SK-N-SH (cell line): ENCODE results near the gene CTXND1. TPM values are rescaled to one million over a fixed set of nuclear protein-coding genes. Genes with fewer than 3 reads are reported as not detected.

Source experiments
- CTCF ChIA-PET: fragments of 300-600, 350-600 bp; formaldehyde crosslinking; extraction: SDS; loops from one replicate; lab custom pipeline; 2021; lab: Yijun Ruan, JAX
- POLR2A ChIA-PET: fragments of 350-600 bp; sonication (Branson Sonifier 250); formaldehyde crosslinking; extraction: SDS; loops from one replicate; lab custom pipeline; 2020; ENCODE audit warnings: antibody characterized with exemption, inconsistent platforms; lab: Yijun Ruan, JAX
- DNase-seq: peaks from one replicate; pipeline ENCODE4 v3.0.0; 2012
- H2AFZ ChIP-seq: fragments of 200-600 bp; sonication (generic); 2 replicates; pipeline ENCODE4 v1.8.1; 2016; ENCODE audit warnings: antibody characterized with exemption, mild to moderate bottlenecking, low read depth
- H3F3A ChIP-seq: fragments of 200-600 bp; sonication (generic); replicated peaks from 2 replicates; pipeline ENCODE3; 2016; ENCODE audit warnings: antibody characterized with exemption, mild to moderate bottlenecking; ENCODE audit not compliant: insufficient read depth
- H3K27ac ChIP-seq, 2 experiments: fragments of 200-500 bp in 1 of 2; fragments of 200-600 bp in 1 of 2; sonication (Bioruptor generic) in 1 of 2; sonication (generic), shearing (Covaris generic) in 1 of 2; 2 replicates each; pipeline versions ENCODE4 v1.5.1 to v1.6.1; 2014 to 2016; ENCODE audit warnings: low read depth in 2 of 2, inconsistent platforms in 1 of 2, low read length in 1 of 2, mild to moderate bottlenecking in 1 of 2, mixed read lengths in 1 of 2
- H3K27me3 ChIP-seq: fragments of 200-600 bp; sonication (generic), shearing (Covaris generic); 2 replicates; pipeline ENCODE4 v1.6.1; 2016; ENCODE audit warnings: mixed run types; ENCODE audit not compliant: insufficient read depth
- H3K36me3 ChIP-seq, 2 experiments: fragments of 200-500 bp in 1 of 2; fragments of 200-600 bp in 1 of 2; sonication (Bioruptor generic) in 1 of 2; sonication (generic) in 1 of 2; replicated peaks in 1 of 2; 2 replicates each; pipeline versions ENCODE3 to v1.5.1; 2014 to 2016; ENCODE audit warnings: low read length in 1 of 2, mild to moderate bottlenecking in 1 of 2; ENCODE audit not compliant: insufficient read depth in 2 of 2, control insufficient read depth in 1 of 2
- H3K4me1 ChIP-seq, 2 experiments: fragments of 200-500 bp in 1 of 2; fragments of 200-600 bp in 1 of 2; sonication (Bioruptor generic) in 1 of 2; sonication (generic), shearing (Covaris generic) in 1 of 2; 2 replicates each; pipeline versions ENCODE4 v1.5.1 to v1.6.1; 2014 to 2016; ENCODE audit warnings: low read depth in 1 of 2, low read length in 1 of 2, mixed run types in 1 of 2; ENCODE audit not compliant: insufficient read depth in 2 of 2, control insufficient read depth in 1 of 2
- H3K4me2 ChIP-seq: fragments of 200-600 bp; sonication (generic), shearing (Covaris generic); 2 replicates; pipeline ENCODE4 v1.6.1; 2017; ENCODE audit warnings: mixed run types
- H3K4me3 ChIP-seq, 2 experiments: fragments of 200-500 bp in 1 of 2; fragments of 200-600 bp in 1 of 2; sonication (Bioruptor generic) in 1 of 2; sonication (generic), shearing (Covaris generic) in 1 of 2; 2 replicates each; pipeline versions ENCODE4 v1.5.1 to v1.8.1; 2014 to 2016; ENCODE audit warnings: low read depth in 2 of 2, inconsistent platforms in 1 of 2, low read length in 1 of 2, mild to moderate bottlenecking in 1 of 2, mixed read lengths in 1 of 2, moderate library complexity in 1 of 2
- H3K79me2 ChIP-seq: fragments of 200-600 bp; sonication (generic); 2 replicates; pipeline ENCODE4 v1.8.1; 2017; ENCODE audit warnings: mild to moderate bottlenecking; ENCODE audit not compliant: insufficient read depth
- H3K9ac ChIP-seq: fragments of 200-600 bp; sonication (generic); 2 replicates; pipeline ENCODE4 v1.6.1; 2017; ENCODE audit warnings: mixed run types
- H3K9me2 ChIP-seq: fragments of 200-600 bp; sonication (generic); 2 replicates; pipeline ENCODE4 v1.6.1; 2017; ENCODE audit warnings: mixed run types
- H3K9me3 ChIP-seq: fragments of 200-600 bp; sonication (generic); 2 replicates; pipeline ENCODE4 v1.6.1; 2017; ENCODE audit warnings: mixed run types, mild to moderate bottlenecking, moderate library complexity
- H4K20me1 ChIP-seq: fragments of 200-600 bp; sonication (generic); 2 replicates; pipeline ENCODE4 v1.6.1; 2017; ENCODE audit warnings: mild to moderate bottlenecking, mixed run types; ENCODE audit not compliant: insufficient read depth
- CHD2 ChIP-seq: fragments of 150-350 bp; IDR thresholded peaks from 2 replicates; pipeline ENCODE4 v1.6.1; 2018; ENCODE audit warnings: low read length; ENCODE audit not compliant: partially characterized antibody
- FOSL2 ChIP-seq: IDR thresholded peaks from 2 replicates; pipeline ENCODE4 v1.4.0; 2012; ENCODE audit warnings: low read depth, mild to moderate bottlenecking, moderate library complexity, borderline replicate concordance
- GABPA ChIP-seq: IDR thresholded peaks from 2 replicates; pipeline ENCODE4 v1.4.0; 2012; ENCODE audit warnings: low read depth, mild to moderate bottlenecking
- GATA2 ChIP-seq: sonication (generic); formaldehyde crosslinking; IDR thresholded peaks from 2 replicates; pipeline ENCODE4 v1.5.0; 2020; ENCODE audit warnings: mild to moderate bottlenecking, missing genetic modification reagents
- MEF2A ChIP-seq: IDR thresholded peaks from 2 replicates; pipeline ENCODE4 v1.4.0; 2012; ENCODE audit warnings: low read depth, borderline replicate concordance
- NFIC ChIP-seq: IDR thresholded peaks from 2 replicates; pipeline ENCODE4 v1.4.0; 2012; ENCODE audit warnings: borderline replicate concordance
- POLR2AphosphoS5 ChIP-seq: IDR thresholded peaks from 2 replicates; pipeline ENCODE4 v1.6.1; 2012; ENCODE audit warnings: low read depth, low read length
- RAD21 ChIP-seq: IDR thresholded peaks from 2 replicates; pipeline ENCODE4 v1.6.1; 2012; ENCODE audit warnings: mild to moderate bottlenecking, low read length
- RCOR1 ChIP-seq: fragments of 150-350 bp; IDR thresholded peaks from 2 replicates; pipeline ENCODE4 v1.6.1; 2017; ENCODE audit warnings: antibody characterized with exemption, low read length
- RFX5 ChIP-seq: IDR thresholded peaks from 2 replicates; pipeline ENCODE4 v1.6.1; 2012; ENCODE audit warnings: mild to moderate bottlenecking, improper control_type of control experiment, low read length
- SMC3 ChIP-seq: IDR thresholded peaks from 2 replicates; pipeline ENCODE4 v1.6.1; 2012; ENCODE audit warnings: low read depth, low read length, improper control_type of control experiment
- TEAD4 ChIP-seq: IDR thresholded peaks from 2 replicates; pipeline ENCODE4 v1.4.0; 2012; ENCODE audit warnings: mild to moderate bottlenecking, borderline replicate concordance; ENCODE audit not compliant: insufficient read depth
- WGBS: methylation state at CpG from one replicate; pipeline ENCODE4 v1.1.6; 2017; ENCODE audit warnings: low lambda C conversion rate; 5-methylcytosine and 5-hydroxymethylcytosine counted together
- polyA plus RNA-seq, 3 experiments: library from polyadenylated mRNA; depleted of rRNA; stranded (reverse); fragments of >200 nt; gene quantifications; 2 replicates each; pipeline ENCODE4 v1.2.3, GENCODE V29; 2012
- TF ChIP-seq, protein P1 (sequence below): IDR thresholded peaks from 2 replicates; pipeline ENCODE4 v1.4.0; 2012; ENCODE audit warnings: low read depth
- TF ChIP-seq, protein P2 (sequence below): fragments of 200-600 bp; sonication (generic); IDR thresholded peaks from 2 replicates; pipeline ENCODE4 v1.6.1; 2017; ENCODE audit warnings: antibody characterized with exemption, mild to moderate bottlenecking, moderate library complexity
- TF ChIP-seq, protein P3 (sequence below): IDR thresholded peaks from 2 replicates; pipeline ENCODE4; 2012
- TF ChIP-seq, protein P4 (sequence below): IDR thresholded peaks from 2 replicates; pipeline ENCODE4 v1.4.0; 2012; ENCODE audit warnings: low read depth, borderline replicate concordance
- TF ChIP-seq, protein P5 (sequence below): fragments of 150-350 bp; IDR thresholded peaks from 2 replicates; pipeline ENCODE4 v1.6.1; 2017; ENCODE audit warnings: antibody characterized with exemption, low read length, low read depth, borderline replicate concordance

CTXND1 gene
- polyA plus RNA-seq, 1 of the 3 experiments (the other 2 are of a cell fraction), result not detected

DNA sequence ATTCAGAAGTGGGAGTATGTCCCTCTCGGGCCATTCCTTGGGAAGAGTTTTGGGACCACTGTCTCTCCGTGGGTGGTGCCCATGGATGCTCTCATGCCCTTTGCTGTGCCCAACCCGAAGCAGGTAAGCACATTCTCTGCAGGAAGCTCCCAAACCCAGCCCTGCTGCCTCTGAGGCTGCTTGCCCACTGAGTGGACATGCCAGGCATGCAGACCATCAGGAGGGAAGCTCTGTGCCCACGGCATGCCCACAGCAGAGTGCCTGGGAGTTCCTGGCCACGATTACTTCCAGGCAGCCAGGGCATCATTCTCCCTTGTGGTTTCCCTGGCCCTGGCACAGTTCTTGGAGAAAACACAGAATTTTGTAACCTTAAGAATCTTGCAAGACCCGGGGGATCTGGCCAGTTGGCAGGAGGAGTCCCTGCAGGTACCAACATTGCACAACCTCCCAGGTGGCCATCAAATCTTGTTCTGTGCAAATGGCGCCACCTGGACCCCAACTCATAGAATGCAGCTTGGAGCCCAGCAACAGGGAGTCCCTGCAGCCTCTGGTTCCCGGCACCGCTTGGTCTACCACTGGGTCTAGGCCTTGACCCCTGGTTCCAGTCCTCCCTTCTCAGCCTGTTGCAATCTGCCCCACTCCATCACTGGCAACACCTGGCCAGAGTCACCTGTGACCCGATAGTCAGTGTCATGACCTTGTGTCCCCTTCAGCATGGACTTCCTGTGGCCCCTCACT lies 78.8 kb downstream of the CTXND1 start:
- Histone ChIP-seq H3K4me1 (peaks cover 0 to 14% of the 10 kb centered on the region in 2 experiments; a peak in 2 of 4 replicates), H3K27me3 (no peaks in the 10 kb centered on the region), H4K20me1 (no peaks in the 10 kb centered on the region), H3K9ac (no peak overlapping the region), H2AFZ (no peak overlapping the region), H3F3A (peaks cover 17% of the 10 kb centered on the region), H3K4me2 (0 out of 2 replicates have a peak overlapping the region, but pooled peaks have one; percentile 47), H3K27ac (peak overlapping the region in 1 of 2 experiments; percentile 74; a peak in 1 of 4 replicates), H3K9me3 (no peaks in the 10 kb centered on the region), H3K9me2 (no peaks in the 10 kb centered on the region), H3K4me3 (no peak overlapping the region), H3K79me2 (no peaks in the 10 kb centered on the region), H3K36me3 (peaks cover 0 to 16% of the 10 kb centered on the region in 2 experiments)
- ChIA-PET POLR2A (no interaction called here), CTCF (interaction anchor here (0.6 to 2.7 kb wide), 31 partner anchors 8 to 832 kb away, joined by 3 to 18 read pairs (median 3); partner anchors contain the start of genes FAH and ZFAND6)
- WGBS, result 78% methylated on average over 6 of the region's 10 CpGs
- peak; percentile 79 for DNase-seq
- TF ChIP-seq, protein P1, sequence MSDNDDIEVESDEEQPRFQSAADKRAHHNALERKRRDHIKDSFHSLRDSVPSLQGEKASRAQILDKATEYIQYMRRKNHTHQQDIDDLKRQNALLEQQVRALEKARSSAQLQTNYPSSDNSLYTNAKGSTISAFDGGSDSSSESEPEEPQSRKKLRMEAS, result no peak
- TF ChIP-seq SMC3 (peak; percentile 79), POLR2AphosphoS5 (no peak), MEF2A (no peak), TEAD4 (no peak), GATA2 (CRISPR knock-in tag) (no peak), CHD2 (no peak), GABPA (no peak), RAD21 (peak; percentile 87)
- TF ChIP-seq, protein P2, sequence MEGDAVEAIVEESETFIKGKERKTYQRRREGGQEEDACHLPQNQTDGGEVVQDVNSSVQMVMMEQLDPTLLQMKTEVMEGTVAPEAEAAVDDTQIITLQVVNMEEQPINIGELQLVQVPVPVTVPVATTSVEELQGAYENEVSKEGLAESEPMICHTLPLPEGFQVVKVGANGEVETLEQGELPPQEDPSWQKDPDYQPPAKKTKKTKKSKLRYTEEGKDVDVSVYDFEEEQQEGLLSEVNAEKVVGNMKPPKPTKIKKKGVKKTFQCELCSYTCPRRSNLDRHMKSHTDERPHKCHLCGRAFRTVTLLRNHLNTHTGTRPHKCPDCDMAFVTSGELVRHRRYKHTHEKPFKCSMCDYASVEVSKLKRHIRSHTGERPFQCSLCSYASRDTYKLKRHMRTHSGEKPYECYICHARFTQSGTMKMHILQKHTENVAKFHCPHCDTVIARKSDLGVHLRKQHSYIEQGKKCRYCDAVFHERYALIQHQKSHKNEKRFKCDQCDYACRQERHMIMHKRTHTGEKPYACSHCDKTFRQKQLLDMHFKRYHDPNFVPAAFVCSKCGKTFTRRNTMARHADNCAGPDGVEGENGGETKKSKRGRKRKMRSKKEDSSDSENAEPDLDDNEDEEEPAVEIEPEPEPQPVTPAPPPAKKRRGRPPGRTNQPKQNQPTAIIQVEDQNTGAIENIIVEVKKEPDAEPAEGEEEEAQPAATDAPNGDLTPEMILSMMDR, result peak; percentile 74

DNA sequence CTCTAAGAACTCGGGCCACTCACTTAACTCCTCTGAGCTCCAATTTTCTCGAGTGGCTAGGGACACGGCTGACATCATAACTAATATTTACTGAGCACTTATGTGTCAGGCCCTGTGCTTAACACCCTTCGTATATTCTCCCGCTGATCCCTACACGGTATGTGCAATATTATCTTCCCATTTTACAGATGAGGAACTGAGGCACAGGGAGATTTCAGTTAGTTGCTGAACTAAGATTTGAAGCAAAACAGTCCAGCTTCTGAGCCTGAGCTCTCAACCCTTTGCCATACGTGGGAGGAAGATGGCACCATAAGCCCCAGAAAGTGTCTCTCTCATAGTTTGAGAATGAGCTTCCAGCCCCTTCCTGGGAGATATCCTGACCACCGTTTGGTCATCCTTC lies 79.6 kb downstream of the CTXND1 start:
- 75% methylated on average over 8 of the region's 8 CpGs for WGBS
- Histone ChIP-seq H3K9ac (no peak overlapping the region), H3K4me1 (peaks cover 0 to 14% of the 10 kb centered on the region in 2 experiments; a peak in 2 of 4 replicates), H3K27ac (no peak overlapping the region), H3K9me2 (no peaks in the 10 kb centered on the region), H2AFZ (no peak overlapping the region), H3K36me3 (peaks cover 0 to 9% of the 10 kb centered on the region in 2 experiments), H3K4me3 (no peak overlapping the region), H3K27me3 (no peaks in the 10 kb centered on the region), H3K9me3 (no peaks in the 10 kb centered on the region), H3K4me2 (no peak overlapping the region), H3F3A (peaks cover 16% of the 10 kb centered on the region), H3K79me2 (no peaks in the 10 kb centered on the region), H4K20me1 (no peaks in the 10 kb centered on the region)
- no peak for TF ChIP-seq CHD2
- TF ChIP-seq, protein P1, result no peak
- TF ChIP-seq, protein P3, sequence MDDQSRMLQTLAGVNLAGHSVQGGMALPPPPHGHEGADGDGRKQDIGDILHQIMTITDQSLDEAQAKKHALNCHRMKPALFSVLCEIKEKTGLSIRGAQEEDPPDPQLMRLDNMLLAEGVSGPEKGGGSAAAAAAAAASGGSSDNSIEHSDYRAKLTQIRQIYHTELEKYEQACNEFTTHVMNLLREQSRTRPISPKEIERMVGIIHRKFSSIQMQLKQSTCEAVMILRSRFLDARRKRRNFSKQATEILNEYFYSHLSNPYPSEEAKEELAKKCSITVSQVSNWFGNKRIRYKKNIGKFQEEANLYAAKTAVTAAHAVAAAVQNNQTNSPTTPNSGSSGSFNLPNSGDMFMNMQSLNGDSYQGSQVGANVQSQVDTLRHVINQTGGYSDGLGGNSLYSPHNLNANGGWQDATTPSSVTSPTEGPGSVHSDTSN, result no peak
- TF ChIP-seq RCOR1, result no peak
- no peak for TF ChIP-seq GABPA
- TF ChIP-seq RFX5, result no peak
- TF ChIP-seq, protein P4, sequence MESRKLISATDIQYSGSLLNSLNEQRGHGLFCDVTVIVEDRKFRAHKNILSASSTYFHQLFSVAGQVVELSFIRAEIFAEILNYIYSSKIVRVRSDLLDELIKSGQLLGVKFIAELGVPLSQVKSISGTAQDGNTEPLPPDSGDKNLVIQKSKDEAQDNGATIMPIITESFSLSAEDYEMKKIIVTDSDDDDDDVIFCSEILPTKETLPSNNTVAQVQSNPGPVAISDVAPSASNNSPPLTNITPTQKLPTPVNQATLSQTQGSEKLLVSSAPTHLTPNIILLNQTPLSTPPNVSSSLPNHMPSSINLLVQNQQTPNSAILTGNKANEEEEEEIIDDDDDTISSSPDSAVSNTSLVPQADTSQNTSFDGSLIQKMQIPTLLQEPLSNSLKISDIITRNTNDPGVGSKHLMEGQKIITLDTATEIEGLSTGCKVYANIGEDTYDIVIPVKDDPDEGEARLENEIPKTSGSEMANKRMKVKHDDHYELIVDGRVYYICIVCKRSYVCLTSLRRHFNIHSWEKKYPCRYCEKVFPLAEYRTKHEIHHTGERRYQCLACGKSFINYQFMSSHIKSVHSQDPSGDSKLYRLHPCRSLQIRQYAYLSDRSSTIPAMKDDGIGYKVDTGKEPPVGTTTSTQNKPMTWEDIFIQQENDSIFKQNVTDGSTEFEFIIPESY, result no peak
- no peak for TF ChIP-seq FOSL2
- TF ChIP-seq, protein P5, sequence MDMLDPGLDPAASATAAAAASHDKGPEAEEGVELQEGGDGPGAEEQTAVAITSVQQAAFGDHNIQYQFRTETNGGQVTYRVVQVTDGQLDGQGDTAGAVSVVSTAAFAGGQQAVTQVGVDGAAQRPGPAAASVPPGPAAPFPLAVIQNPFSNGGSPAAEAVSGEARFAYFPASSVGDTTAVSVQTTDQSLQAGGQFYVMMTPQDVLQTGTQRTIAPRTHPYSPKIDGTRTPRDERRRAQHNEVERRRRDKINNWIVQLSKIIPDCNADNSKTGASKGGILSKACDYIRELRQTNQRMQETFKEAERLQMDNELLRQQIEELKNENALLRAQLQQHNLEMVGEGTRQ, result no peak
- no peak for TF ChIP-seq NFIC
- no peak for TF ChIP-seq POLR2AphosphoS5
- DNase-seq, result no peak
- POLR2A ChIA-PET, result no interaction called here
- CTCF ChIA-PET, result interaction anchor here (1.0 to 2.7 kb wide), 11 partner anchors 9 to 797 kb away, joined by 3 to 18 read pairs (median 6); partner anchors contain the start of gene ZFAND6
